Activated CD4-positive, alpha-beta T cell treated with anti-CD3 and anti-CD28 coated beads, Interleukin-2, amount 50 U/mL, for 24 hours (primary cell): ENCODE results near the gene PYDC1.
"Not testable (repeated sequence)": the region's sequence is repeated elsewhere in the genome, so short reads cannot be mapped to it uniquely, and the experiment has no call there.

Source experiments
- DNase-seq, 2 donors: peaks; one replicate each; pipeline ENCODE4 v3.0.0-alpha.2; 2020; ENCODE audit warnings: low read depth in 1 of 2, low spot score in 1 of 2

Gene PYDC1

GRCh38 chr16:31196324-31197088, 20.4 kb downstream of the PYDC1 start:
- DNase-seq = no peak

GRCh38 chr16:31195861-31196260, 21.1 kb downstream of the PYDC1 start:
- DNase-seq = not testable (repeated sequence)

GRCh38 chr16:31194898-31195297, 22.0 kb downstream of the PYDC1 start:
- no peak for DNase-seq

GRCh38 chr16:31193874-31194273, 23.1 kb downstream of the PYDC1 start:
- no peak for DNase-seq

- DNase-seq = no peak
Observed at GRCh38 chr16:31192856-31193642, 23.9 kb downstream of the PYDC1 start.

GRCh38 chr16:31191697-31192428, 25.1 kb downstream of the PYDC1 start:
- no peak for DNase-seq

GRCh38 chr16:31190818-31191444, 26.0 kb downstream of the PYDC1 start:
- no peak for DNase-seq

- no peak for DNase-seq
Observed at GRCh38 chr16:31190061-31190460, 26.9 kb downstream of the PYDC1 start.

GRCh38 chr16:31189412-31189778, 27.5 kb downstream of the PYDC1 start:
- no peak for DNase-seq

- DNase-seq = no peak
Observed at GRCh38 chr16:31188450-31189411, 28.2 kb downstream of the PYDC1 start.

- no peak for DNase-seq
Observed at GRCh38 chr16:31187808-31188189, 29.1 kb downstream of the PYDC1 start.

GRCh38 chr16:31186930-31187807, 29.8 kb downstream of the PYDC1 start:
- DNase-seq = no peak

GRCh38 chr16:31186176-31186575, 30.8 kb downstream of the PYDC1 start:
- DNase-seq = no peak

- no peak for DNase-seq
Observed at GRCh38 chr16:31185339-31185738, 31.6 kb downstream of the PYDC1 start.

- no peak for DNase-seq
Observed at GRCh38 chr16:31184888-31185287, 32.0 kb downstream of the PYDC1 start.

- DNase-seq = no peak
Observed at GRCh38 chr16:31183432-31184428, 33.2 kb downstream of the PYDC1 start.

GRCh38 chr16:31182391-31182790, 34.5 kb downstream of the PYDC1 start:
- no peak for DNase-seq
